Naive thymus-derived CD4-positive, alpha-beta T cell (primary cell): ENCODE data around the gene PLEKHF1. TPM values are rescaled to one million over a fixed set of nuclear protein-coding genes. Genes with fewer than 3 reads are reported as not detected.
A peak's percentile ranks its signal among the peaks of the same experiment; 100 is the strongest.

Source experiments
- ATAC-seq: fragments of 150-1000 bp; cut with Tn5 transposase; 2 replicates; pipeline ENCODE4 v1.10.0; 2021; ENCODE audit warnings: mild to moderate bottlenecking, moderate library complexity
- CTCF ChIA-PET: fragments of 350-600 bp; sonication (Branson Sonifier 250); formaldehyde crosslinking; loops from one replicate; lab custom pipeline; 2021; ENCODE audit warnings: antibody characterized with exemption; lab: Charles Lee
- POLR2A ChIA-PET: fragments of 350-600 bp; sonication (Branson Sonifier 250); formaldehyde crosslinking; loops from one replicate; lab custom pipeline; 2021; ENCODE audit warnings: antibody characterized with exemption, inconsistent platforms; lab: Charles Lee
- DNase-seq, 9 donors: peaks; one replicate each; pipeline versions ENCODE4 v3.0.0 to v3.0.0-alpha.2; 2020 to 2022; ENCODE audit warnings: mixed read lengths in 1 of 9
- H3K27ac ChIP-seq: one replicate; pipeline ENCODE4 v1.7.0; 2013; ENCODE audit warnings: mild to moderate bottlenecking, low read depth, low read length, moderate library complexity
- H3K27me3 ChIP-seq, 2 donors: one replicate each; pipeline ENCODE4 v1.7.0; 2013; ENCODE audit warnings: low read length in 2 of 2, mild to moderate bottlenecking in 2 of 2, moderate library complexity in 2 of 2; ENCODE audit not compliant: control insufficient read depth in 2 of 2, insufficient read depth in 2 of 2
- H3K36me3 ChIP-seq, 3 experiments: 1 replicate in 2 of 3; 2 replicates in 1 of 3; pipeline ENCODE4 v1.7.0; 2013; ENCODE audit warnings: low read length in 3 of 3, mild to moderate bottlenecking in 3 of 3, moderate library complexity in 1 of 3; ENCODE audit not compliant: insufficient read depth in 3 of 3, control insufficient read depth in 2 of 3
- H3K4me1 ChIP-seq, 2 donors: one replicate each; pipeline ENCODE4 v1.7.0; 2013; ENCODE audit warnings: low read length in 2 of 2, mild to moderate bottlenecking in 2 of 2, moderate library complexity in 1 of 2; ENCODE audit not compliant: control insufficient read depth in 2 of 2, insufficient read depth in 2 of 2
- H3K4me3 ChIP-seq: 2 replicates; pipeline ENCODE4 v1.7.0; 2013; ENCODE audit warnings: mild to moderate bottlenecking, low read length
- H3K9me3 ChIP-seq, 3 experiments: 1 replicate in 2 of 3; 2 replicates in 1 of 3; pipeline ENCODE4 v1.7.0; 2013; ENCODE audit warnings: low read length in 3 of 3; ENCODE audit not compliant: control insufficient read depth in 2 of 3
- H3K27ac Mint-ChIP-seq, 9 donors: one replicate each; pipeline ENCODE4 v1.8.0; 2020 to 2022; ENCODE audit warnings: mixed read lengths in 9 of 9, mild to moderate bottlenecking in 8 of 9, moderate library complexity in 5 of 9, inconsistent platforms in 2 of 9
- H3K27me3 Mint-ChIP-seq, 5 donors: one replicate each; pipeline ENCODE4 v1.8.0; 2021 to 2022; ENCODE audit warnings: mixed read lengths in 5 of 5, mild to moderate bottlenecking in 1 of 5
- H3K36me3 Mint-ChIP-seq, 5 donors: one replicate each; pipeline ENCODE4 v1.8.0; 2020 to 2022; ENCODE audit warnings: mixed read lengths in 5 of 5, mild to moderate bottlenecking in 3 of 5, inconsistent platforms in 1 of 5
- H3K4me1 Mint-ChIP-seq, 7 donors: one replicate each; pipeline ENCODE4 v1.8.0; 2020 to 2022; ENCODE audit warnings: mixed read lengths in 7 of 7, mild to moderate bottlenecking in 3 of 7, inconsistent platforms in 1 of 7
- H3K4me3 Mint-ChIP-seq, 10 donors: one replicate each; pipeline ENCODE4 v1.8.0; 2020 to 2022; ENCODE audit warnings: mild to moderate bottlenecking in 10 of 10, mixed read lengths in 10 of 10, moderate library complexity in 6 of 10, inconsistent platforms in 2 of 10
- H3K9me3 Mint-ChIP-seq, 11 donors: one replicate each; pipeline ENCODE4 v1.8.0; 2020 to 2022; ENCODE audit warnings: mixed read lengths in 11 of 11, mild to moderate bottlenecking in 4 of 11, inconsistent platforms in 1 of 11, moderate library complexity in 1 of 11
- intact Hi-C, 2 donors: fragments of 100-400 bp; cut with micrococcal nuclease; formaldehyde crosslinking; loops; one replicate each; pipeline ENCODE4 v1.15.1; 2023
- polyA plus RNA-seq, 2 donors: library from polyadenylated mRNA; unstranded; fragments of 300-500 nt; fragmentation: Illumina TruSeq; gene quantifications; one replicate each; pipeline ENCODE4 v1.2.3, GENCODE V29; 2021
- total RNA-seq, 6 experiments: library from RNA in 5 of 6; stranded (reverse) in 5 of 6; gene quantifications; 1 replicate in 5 of 6; 2 replicates in 1 of 6; pipeline ENCODE4 v1.2.3 and lab custom pipeline; 2021 to 2026

PLEKHF1 gene
- total and polyA plus RNA-seq, 7 experiments from 2014 or later: 11.1 to 47.2 (median 17.5) TPM

- intact Hi-C loops: no loop called here
Measured at GRCh38 chr19:29687244-29687896, 22.1 kb downstream of the PLEKHF1 start.

DNA sequence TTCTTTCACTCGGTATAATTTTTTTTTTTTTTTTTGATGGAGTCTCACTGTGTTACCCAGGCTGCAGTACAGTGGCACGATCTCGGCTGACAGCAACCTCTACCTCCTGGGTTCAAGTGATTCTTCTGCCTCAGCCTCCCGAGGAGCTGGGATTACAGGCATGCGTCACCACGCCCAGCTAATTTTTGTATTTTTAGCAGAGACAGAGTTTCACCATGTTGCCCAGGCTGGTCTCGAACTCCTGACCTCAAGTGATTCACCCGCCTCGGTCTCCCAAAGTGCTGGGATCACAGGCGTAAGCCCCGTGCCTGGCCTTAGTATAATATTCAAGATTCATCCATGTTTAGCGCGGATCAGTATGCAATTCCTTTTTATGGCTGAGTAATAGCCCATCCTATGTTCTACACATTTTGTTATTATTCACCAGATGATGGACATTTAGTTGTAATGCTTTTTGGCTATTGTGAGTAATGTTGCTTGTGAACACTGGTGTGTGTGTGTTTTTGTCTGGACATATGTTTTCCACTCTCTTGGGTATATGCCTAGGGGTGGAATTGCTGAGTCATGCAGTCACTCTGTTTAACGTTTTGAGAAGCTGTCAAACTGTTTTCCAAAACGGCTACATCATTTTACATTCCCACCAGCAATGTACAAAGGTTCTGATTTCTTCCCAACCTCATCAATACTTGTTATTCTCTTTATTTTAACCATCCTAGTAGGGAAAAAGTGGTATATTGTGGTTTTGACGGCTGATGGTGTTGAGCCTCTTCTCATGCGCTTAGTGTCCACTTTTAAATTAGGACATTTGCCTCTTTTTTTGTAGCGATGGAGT, 22.9 kb downstream of the PLEKHF1 start:
- no peak overlapping the region for H3K4me3 Mint-ChIP-seq

More at GRCh38 chr19:29687244-29687896, 22.1 kb downstream of the PLEKHF1 start:
- ChIA-PET CTCF (interaction anchor here (1.4 to 2.3 kb wide), 2 partner anchors 20 to 77 kb away, joined by 4 to 10 read pairs; no protein-coding TSS in a partner anchor), POLR2A (interaction anchor here (1.2 kb wide), 1 partner anchor 81 kb away, joined by 6 read pairs; the partner anchor contains the start of gene POP4)
- peak overlapping the region in 2 of 9 donors; percentile 9 to 73 for H3K27ac Mint-ChIP-seq
- H3K9me3 ChIP-seq: peaks cover 0 to 4% (median 0%) of the 10 kb centered on the region in 3 experiments
- DNase-seq (peak in 1 of 9 donors; percentile 63), ATAC-seq (no peak)
- no peaks in the 10 kb centered on the region for H3K27me3 ChIP-seq
- no peak overlapping the region for H3K27ac ChIP-seq
- H3K9me3 Mint-ChIP-seq: peaks cover 0 to 5% (median 0%) of the 10 kb centered on the region in 11 donors
- H3K27me3 Mint-ChIP-seq: no peaks in the 10 kb centered on the region
- H3K4me3 ChIP-seq: no peak overlapping the region
- H3K36me3 ChIP-seq: no peaks in the 10 kb centered on the region
- H3K36me3 Mint-ChIP-seq: peaks cover 0 to 14% (median 3%) of the 10 kb centered on the region in 5 donors
- H3K4me3 Mint-ChIP-seq: no peak overlapping the region
- H3K4me1 ChIP-seq: peaks cover 5 to 9% of the 10 kb centered on the region in 2 donors
- peaks cover 17 to 53% (median 39%) of the 10 kb centered on the region in 7 donors for H3K4me1 Mint-ChIP-seq

DNA sequence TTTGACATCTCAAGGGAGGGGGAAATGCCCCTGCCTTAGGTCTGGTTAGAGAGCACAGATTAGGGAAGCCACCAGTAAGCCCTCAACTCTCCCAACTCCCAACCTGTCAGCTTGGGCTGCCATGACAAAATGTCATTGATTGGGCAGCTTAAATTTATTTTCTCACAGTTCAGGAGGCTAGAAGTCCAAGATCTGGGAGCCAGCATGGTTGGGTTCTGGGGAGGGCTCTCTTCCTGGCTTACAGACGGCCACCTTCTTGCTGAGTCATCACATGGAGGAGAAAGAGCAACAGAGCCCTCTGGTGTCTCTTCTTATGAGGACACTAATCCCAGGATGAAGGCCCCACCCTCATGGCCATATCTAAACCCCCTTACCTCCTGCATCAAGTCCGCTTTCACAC, 25.6 kb downstream of the PLEKHF1 start:
- DNase-seq (peak in 8 of 9 donors; percentile 49 to 73 (median 63)), ATAC-seq (peak; percentile 67)
- Histone ChIP-seq H3K4me3 (no peak overlapping the region), H3K9me3 (peaks cover 0 to 4% (median 0%) of the 10 kb centered on the region in 3 experiments), H3K27ac (no peak overlapping the region), H3K27me3 (no peaks in the 10 kb centered on the region), H3K4me1 (peaks cover 0 to 16% of the 10 kb centered on the region in 2 donors), H3K36me3 (no peaks in the 10 kb centered on the region)
- Mint-ChIP-seq H3K27ac (peak overlapping the region in 8 of 9 donors; percentile 2 to 77 (median 55)), H3K4me1 (peaks cover 20 to 43% (median 28%) of the 10 kb centered on the region in 7 donors), H3K4me3 (no peak overlapping the region), H3K36me3 (peaks cover 0 to 13% (median 3%) of the 10 kb centered on the region in 5 donors), H3K27me3 (no peaks in the 10 kb centered on the region), H3K9me3 (peaks cover 0 to 5% (median 0%) of the 10 kb centered on the region in 11 donors)
- CTCF ChIA-PET: interaction anchor here (0.7 to 7.0 kb wide), 12 partner anchors 9 to 84 kb away, joined by 3 to 180 read pairs (median 5); partner anchors contain the start of genes C19orf12, PLEKHF1 and POP4
- POLR2A ChIA-PET: interaction anchor here (1.6 to 6.6 kb wide), 6 partner anchors 10 to 85 kb away, joined by 9 to 131 read pairs (median 27); partner anchors contain the start of genes C19orf12 and POP4
- intact Hi-C loops: loop anchor here (1.0 to 5.0 kb wide), 5 partner anchors 20 to 164 kb away; partner anchors contain the start of genes PLEKHF1 (in 1 of the 2), POP4 (in 1 of the 2) and VSTM2B (in 1 of the 2)

More for the DNA sequence above, 22.9 kb downstream of the PLEKHF1 start:
- DNase-seq (no peak), ATAC-seq (no peak)
- ChIA-PET POLR2A (interaction anchor here (1.4 to 5.5 kb wide), 2 partner anchors 16 to 78 kb away, joined by 3 to 38 read pairs; no protein-coding TSS in a partner anchor), CTCF (interaction anchor here (0.9 kb wide), 1 partner anchor 22 kb away, joined by 5 read pairs; the partner anchor contains the start of gene PLEKHF1)
- H3K4me1 Mint-ChIP-seq: peaks cover 15 to 46% (median 32%) of the 10 kb centered on the region in 7 donors
- Histone ChIP-seq H3K4me1 (peaks cover 0 to 3% of the 10 kb centered on the region in 2 donors), H3K9me3 (peaks cover 0 to 4% (median 0%) of the 10 kb centered on the region in 3 experiments), H3K27me3 (no peaks in the 10 kb centered on the region), H3K36me3 (no peaks in the 10 kb centered on the region), H3K27ac (no peak overlapping the region), H3K4me3 (no peak overlapping the region)
- peaks cover 0 to 14% (median 3%) of the 10 kb centered on the region in 5 donors for H3K36me3 Mint-ChIP-seq
- peaks cover 0 to 5% (median 0%) of the 10 kb centered on the region in 11 donors for H3K9me3 Mint-ChIP-seq
- H3K27ac Mint-ChIP-seq: peak overlapping the region in 2 of 9 donors; percentile 5 to 29
- no peaks in the 10 kb centered on the region for H3K27me3 Mint-ChIP-seq
- intact Hi-C loops: no loop called here

DNA sequence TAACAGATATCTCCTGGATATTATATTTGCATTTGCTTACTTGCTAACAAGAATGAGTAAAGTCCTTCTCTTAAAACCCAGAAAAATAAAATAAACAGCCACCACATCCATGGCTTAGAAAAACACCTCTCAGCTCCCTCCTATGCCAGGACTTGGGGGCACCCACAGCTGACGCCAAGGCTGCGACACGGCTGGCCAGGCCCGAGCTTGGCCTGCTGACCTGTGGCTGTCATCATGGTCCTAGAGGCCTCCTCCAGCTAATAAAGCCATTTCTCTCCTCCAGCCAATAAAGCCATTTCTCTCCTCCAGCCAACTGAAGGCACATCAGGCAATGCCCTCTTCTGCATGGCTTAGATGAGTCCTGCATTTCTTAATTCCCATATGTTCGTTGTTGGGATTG, 28.9 kb downstream of the PLEKHF1 start:
- Mint-ChIP-seq H3K4me3 (no peak overlapping the region), H3K27me3 (no peaks in the 10 kb centered on the region), H3K4me1 (peaks cover 14 to 34% (median 23%) of the 10 kb centered on the region in 7 donors), H3K9me3 (peaks cover 0 to 6% (median 0%) of the 10 kb centered on the region in 11 donors), H3K27ac (peak overlapping the region in 5 of 9 donors; percentile 72 to 87 (median 81)), H3K36me3 (peaks cover 0 to 11% (median 3%) of the 10 kb centered on the region in 5 donors)
- POLR2A ChIA-PET: interaction anchor here (1.1 to 6.6 kb wide), 5 partner anchors 20 to 88 kb away, joined by 3 to 131 read pairs (median 5); partner anchors contain the start of genes C19orf12 and POP4
- Histone ChIP-seq H3K27ac (no peak overlapping the region), H3K4me3 (no peak overlapping the region), H3K9me3 (peaks cover 0 to 4% (median 0%) of the 10 kb centered on the region in 3 experiments), H3K4me1 (peaks cover 0 to 16% of the 10 kb centered on the region in 2 donors), H3K27me3 (no peaks in the 10 kb centered on the region), H3K36me3 (no peaks in the 10 kb centered on the region)
- intact Hi-C loops: loop anchor here (1.0 to 5.0 kb wide), 2 partner anchors 22 to 167 kb away; partner anchors contain the start of gene VSTM2B (in 1 of the 2)
- DNase-seq (no peak), ATAC-seq (no peak)
- CTCF ChIA-PET: interaction anchor here (0.8 to 7.0 kb wide), 13 partner anchors 10 to 179 kb away, joined by 3 to 180 read pairs (median 5); partner anchors contain the start of genes C19orf12, PLEKHF1 and POP4

DNA sequence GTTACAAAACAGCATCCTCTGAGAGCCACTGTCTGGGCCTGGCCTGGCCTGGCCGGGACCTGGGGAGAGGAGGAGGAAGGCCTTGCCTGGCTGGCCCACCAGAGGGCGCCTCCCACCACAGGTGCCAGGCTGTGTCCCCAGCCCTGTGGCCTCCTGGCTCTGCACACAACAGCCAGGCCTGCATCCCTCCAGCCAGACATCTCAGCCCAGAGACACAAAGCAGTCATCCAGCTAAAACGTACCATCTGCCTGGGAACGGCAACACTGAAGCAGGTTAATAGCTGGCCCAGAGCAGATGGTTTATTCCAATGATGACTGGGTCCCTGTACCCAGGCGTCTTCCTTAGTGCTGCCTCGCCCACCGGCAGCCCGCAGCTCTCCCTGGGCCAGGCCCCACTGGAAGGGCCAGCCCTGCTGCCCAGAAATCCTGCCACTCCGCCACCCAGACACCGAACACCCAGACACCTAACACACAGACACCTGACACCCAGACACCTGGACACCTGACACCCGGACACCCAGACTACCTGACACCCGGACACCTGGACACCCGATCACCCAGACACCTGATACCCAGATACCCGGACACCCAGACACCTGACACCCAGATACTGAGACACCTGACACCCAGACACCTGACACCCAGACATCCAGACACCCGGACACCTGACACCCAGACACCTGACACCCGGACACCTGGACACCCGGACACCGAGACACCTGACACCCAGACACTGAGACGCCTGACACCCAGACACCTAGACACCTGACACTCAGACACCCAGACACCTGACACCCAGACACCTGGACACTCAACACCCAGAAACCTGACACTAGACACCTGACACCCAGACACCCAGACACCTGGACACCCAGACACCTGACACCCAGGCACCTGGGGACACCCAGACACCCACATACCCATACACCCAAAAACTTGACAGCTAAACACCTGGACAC, 29.7 kb downstream of the PLEKHF1 start:
- peaks cover 0 to 16% of the 10 kb centered on the region in 2 donors for H3K4me1 ChIP-seq
- intact Hi-C loops: loop anchor here (1.0 to 5.0 kb wide), 2 partner anchors 21 to 168 kb away; partner anchors contain the start of gene VSTM2B (in 1 of the 2)
- Mint-ChIP-seq H3K27ac (peak overlapping the region; percentile 63 to 87 (median 81)), H3K36me3 (peaks cover 0 to 6% (median 0%) of the 10 kb centered on the region in 5 donors), H3K9me3 (peaks cover 0 to 3% (median 0%) of the 10 kb centered on the region in 11 donors), H3K27me3 (no peaks in the 10 kb centered on the region), H3K4me3 (peak overlapping the region in 2 of 10 donors; percentile 14 to 36), H3K4me1 (peaks cover 9 to 29% (median 17%) of the 10 kb centered on the region in 7 donors)
- H3K9me3 ChIP-seq: peaks cover 0 to 4% (median 0%) of the 10 kb centered on the region in 3 experiments
- H3K27me3 ChIP-seq: no peaks in the 10 kb centered on the region
- peak; percentile 98 for ATAC-seq
- peak; percentile 70 to 86 (median 78) for DNase-seq
- H3K36me3 ChIP-seq: no peaks in the 10 kb centered on the region
- ChIA-PET POLR2A (interaction anchor here (0.7 to 6.6 kb wide), 7 partner anchors 19 to 89 kb away, joined by 3 to 131 read pairs (median 4); partner anchors contain the start of genes C19orf12 and POP4), CTCF (interaction anchor here (0.7 to 7.0 kb wide), 14 partner anchors 9 to 178 kb away, joined by 3 to 180 read pairs (median 5); partner anchors contain the start of genes C19orf12, PLEKHF1 and POP4)
- no peak overlapping the region for H3K4me3 ChIP-seq
- no peak overlapping the region for H3K27ac ChIP-seq
